Measurements from ENCODE around the gene CHD3.
"Not testable (repeated sequence)": the region's sequence is repeated elsewhere in the genome, so short reads cannot be mapped to it uniquely, and the experiment has no call there.

CHD3 gene

DNA sequence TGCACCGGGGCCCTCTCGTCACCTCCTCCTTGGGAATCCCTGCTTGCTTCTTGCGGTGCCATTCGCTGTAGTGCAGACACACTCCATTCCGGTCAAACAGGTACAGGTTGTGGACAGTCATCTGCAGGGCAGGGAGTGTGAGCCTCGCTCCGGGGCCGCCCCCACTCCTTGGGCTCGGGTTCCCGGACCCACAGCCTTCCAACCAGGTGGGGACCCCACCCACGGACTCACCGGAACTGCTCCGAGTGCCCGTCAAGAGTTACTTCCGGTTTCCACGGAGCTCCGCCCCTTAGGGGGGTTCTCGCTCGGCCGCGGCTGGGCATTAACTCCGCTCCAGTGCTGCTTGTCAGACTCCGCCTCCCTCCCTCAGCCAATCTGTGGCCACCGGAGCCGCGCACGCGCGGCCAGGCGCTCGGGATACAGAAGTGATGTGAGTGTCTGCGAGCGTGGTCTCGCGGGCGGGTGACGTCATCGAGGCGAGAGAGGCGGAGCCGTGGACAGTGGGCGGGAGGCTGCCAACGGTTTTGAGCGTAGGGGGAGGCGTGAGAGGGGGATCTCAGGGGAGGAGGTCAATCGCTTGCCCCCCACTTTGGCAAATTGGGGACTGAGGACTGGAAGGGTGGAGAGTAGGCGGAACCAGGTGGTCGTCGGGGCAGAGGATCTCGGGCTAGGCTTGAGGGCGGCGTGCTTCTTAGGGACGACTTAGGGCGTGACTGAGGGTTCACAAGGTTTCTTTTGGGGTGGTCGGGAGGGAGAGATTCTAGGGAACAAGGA is 43.3 kb downstream of the CHD3 start, which contains the start of the genes CNTROB and TRAPPC1:
Gene CNTROB (plus strand): TSS at position 498 of the 774 bp plus-strand sequence. CDS start 874 bp downstream, outside the sequence.
Gene TRAPPC1 (minus strand): TSS at position 238 of the 774 bp plus-strand sequence. CDS start 117 bp downstream, at position 121.
- DNase-seq (ENCODE audit: low read depth) = peak; percentile 99

GRCh38 chr17:7932483-7932891 is 43.9 kb downstream of the CHD3 start:
- DNase-seq (ENCODE audit: low read depth) = no peak

DNA sequence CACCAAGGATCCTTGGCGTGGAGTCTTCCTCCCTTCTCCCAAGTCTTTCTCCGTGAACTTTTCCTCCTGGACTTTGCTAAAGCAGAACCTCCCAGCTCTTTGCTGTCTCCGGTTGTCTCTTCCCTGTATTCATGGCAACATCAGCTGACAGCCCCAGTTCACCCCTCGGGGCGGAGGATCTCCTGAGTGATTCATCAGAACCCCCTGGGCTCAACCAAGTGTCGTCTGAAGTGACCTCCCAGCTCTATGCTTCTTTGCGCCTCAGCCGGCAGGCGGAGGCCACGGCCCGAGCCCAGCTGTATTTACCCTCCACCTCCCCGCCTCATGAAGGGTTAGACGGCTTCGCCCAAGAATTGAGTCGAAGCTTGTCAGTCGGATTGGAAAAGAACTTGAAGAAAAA is 44.4 kb downstream of the CHD3 start:
- DNase-seq (ENCODE audit: low read depth) = peak; percentile 35

- DNase-seq (ENCODE audit: low read depth) = no peak
Observed at GRCh38 chr17:7935859-7936258, 47.3 kb downstream of the CHD3 start.

GRCh38 chr17:7940034-7940433 is 51.4 kb downstream of the CHD3 start:
- no peak for DNase-seq (ENCODE audit: low read depth)

DNA sequence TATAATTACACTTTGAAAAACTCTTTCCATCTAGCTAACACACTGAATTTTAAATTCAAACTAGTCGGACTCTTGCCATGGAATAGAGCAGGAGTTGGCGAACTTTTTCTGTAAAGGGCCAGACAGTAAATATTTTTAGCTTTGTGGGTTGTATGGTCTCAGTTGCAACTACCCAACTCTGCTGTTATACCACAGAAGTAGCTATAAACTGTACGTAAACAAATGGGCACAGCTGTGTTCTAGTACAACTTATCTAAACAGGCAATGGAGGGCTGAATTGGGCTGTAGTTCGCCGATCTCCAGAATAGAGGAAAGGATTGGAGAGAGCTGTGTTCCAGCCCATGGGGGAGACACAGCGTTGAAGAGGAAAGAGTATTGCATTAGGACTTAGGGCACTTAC is 52.2 kb downstream of the CHD3 start:
- DNase-seq (ENCODE audit: low read depth) = no peak

DNA sequence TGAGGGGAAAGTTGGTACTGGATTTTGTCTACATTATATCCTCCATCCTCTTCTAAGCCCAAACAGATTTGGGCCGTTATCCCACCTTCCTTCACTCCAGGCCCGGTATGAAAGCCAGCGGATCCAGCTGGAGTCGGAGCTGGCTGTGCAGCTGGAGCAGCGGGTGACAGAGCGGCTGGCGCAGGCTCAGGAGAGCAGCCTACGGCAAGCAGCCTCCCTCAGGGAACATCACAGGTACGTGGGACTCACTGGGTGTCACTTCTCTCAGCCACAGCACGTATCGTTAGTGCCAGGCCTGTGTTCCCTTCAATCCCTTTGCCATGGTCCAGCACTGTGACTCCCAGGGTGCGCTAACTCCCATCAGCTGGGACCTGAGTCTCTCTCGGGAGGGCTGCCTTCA is 54.7 kb downstream of the CHD3 start:
- DNase-seq (ENCODE audit: low read depth) = no peak

- DNase-seq (ENCODE audit: low read depth) = no peak
Observed at GRCh38 chr17:7944326-7944725, 55.7 kb downstream of the CHD3 start.

GRCh38 chr17:7945651-7946050 is 57.1 kb downstream of the CHD3 start:
- DNase-seq (ENCODE audit: low read depth) = no peak

- DNase-seq (ENCODE audit: low read depth) = no peak
Observed at GRCh38 chr17:7946441-7946840, 57.9 kb downstream of the CHD3 start.

GRCh38 chr17:7947651-7948050 is 59.1 kb downstream of the CHD3 start:
- no peak for DNase-seq (ENCODE audit: low read depth)

- no peak for DNase-seq (ENCODE audit: low read depth)
Observed at GRCh38 chr17:7950578-7950977, 62.0 kb downstream of the CHD3 start.

- DNase-seq (ENCODE audit: low read depth) = no peak
Observed at GRCh38 chr17:7951143-7951792, 62.7 kb downstream of the CHD3 start.

DNA sequence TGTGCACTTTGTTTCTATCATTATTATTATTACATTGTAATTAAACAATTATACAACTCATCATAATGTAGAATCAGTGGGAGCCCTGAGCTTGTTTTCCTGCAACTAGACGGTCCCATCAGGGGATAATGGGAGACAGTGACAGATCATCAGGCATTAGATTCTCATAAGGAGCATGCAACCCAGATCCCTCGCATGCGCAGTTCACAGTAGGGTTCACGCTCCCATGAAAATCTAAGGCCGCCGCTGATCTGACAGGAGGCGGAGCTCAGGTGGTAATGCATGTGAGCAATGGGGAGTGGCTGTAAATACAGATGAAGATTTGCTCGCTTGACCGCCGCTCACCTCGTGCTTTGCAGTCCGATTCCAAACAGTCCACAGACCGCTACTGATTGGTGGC is 64.7 kb downstream of the CHD3 start:
- not testable (repeated sequence) for DNase-seq (ENCODE audit: low read depth)

DNA sequence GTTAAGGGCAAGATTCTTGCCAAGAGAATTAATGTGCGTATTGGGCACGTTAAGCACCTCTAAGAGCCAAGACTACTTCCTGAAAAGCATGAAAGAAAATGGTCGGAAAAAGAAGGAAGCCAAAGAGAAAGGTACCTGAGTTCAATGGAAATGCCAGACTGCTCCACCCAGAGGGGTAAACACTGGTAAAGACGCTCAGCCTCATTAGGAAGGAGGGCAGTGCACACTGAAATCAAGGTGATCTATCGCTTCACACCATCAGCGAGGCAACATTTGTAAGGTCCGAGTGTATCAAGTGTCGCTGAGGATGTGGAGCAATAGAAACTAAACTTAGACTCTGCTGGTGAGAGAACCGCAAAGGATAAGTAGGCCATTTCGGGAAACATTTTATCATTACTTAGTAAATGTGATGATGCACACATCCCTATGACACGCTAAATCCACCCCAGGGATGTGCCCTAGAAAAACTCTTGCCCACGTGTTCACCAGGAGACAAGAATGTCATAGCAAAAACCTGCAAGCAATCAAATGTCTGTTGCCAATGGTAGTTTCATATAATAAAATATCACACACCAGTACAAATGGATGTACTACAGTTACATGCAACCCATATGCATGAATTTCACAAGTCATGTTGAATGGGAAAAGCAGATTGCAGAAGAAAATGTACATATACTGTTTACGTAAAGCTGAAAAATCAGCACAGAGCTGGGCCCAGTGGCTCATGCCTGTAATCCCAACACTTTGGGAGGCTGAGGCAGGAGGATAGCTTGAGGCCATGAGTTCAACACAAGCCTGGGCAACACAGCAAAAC is 67.0 kb downstream of the CHD3 start:
- DNase-seq (ENCODE audit: low read depth) = no peak

- no peak for DNase-seq (ENCODE audit: low read depth)
Observed at GRCh38 chr17:7956228-7956965, 67.8 kb downstream of the CHD3 start.

GRCh38 chr17:7959503-7960253 is 71.1 kb downstream of the CHD3 start:
- no peak for DNase-seq (ENCODE audit: low read depth)

DNA sequence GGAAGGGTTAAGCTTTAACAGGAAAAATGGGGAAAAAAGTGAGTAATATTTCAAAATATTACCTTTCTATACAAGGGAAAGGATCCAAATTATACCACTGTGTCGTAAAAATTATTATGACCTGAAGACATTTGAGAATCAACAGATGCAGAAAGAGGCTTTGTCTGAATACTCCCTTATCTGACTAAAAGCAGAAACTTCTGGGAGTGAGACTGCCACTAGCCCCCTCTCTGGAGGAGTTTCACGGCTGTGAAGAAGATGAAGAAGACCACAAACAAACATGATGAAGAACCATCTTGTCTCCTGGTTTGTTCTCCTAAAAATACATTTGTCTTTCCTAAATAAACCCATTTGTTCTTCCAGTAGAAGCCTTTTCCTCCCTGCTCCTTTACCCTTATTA is 72.8 kb downstream of the CHD3 start:
- no peak for DNase-seq (ENCODE audit: low read depth)

Data from GM04504 (cell line).